ENCODE data around the gene UBE4A. TPM values are rescaled to one million over a fixed set of nuclear protein-coding genes. Genes with fewer than 3 reads are reported as not detected.

Gene UBE4A
- total and polyA plus RNA-seq, 10 of the 15 experiments (the other 5 are each of a cell fraction or from before 2014, with no cell fraction given): 6.2 to 39.6 (median 30.3) TPM

GRCh38 chr11:118448294-118448693 is 88.9 kb downstream of the UBE4A start (continued):
- peak; percentile 81 for TF ChIP-seq CUX1 (IDR thresholded peaks at IDR 0.05; ENCODE audit: insufficient replicate concordance, low read depth, low read length)
- no peak for TF ChIP-seq FOS (IDR thresholded peaks at IDR 0.05; ENCODE audit: borderline replicate concordance, extremely low read depth, insufficient read length)
- peak; percentile 69 for TF ChIP-seq PAX5 (IDR thresholded peaks at IDR 0.05; ENCODE audit: borderline replicate concordance, low read depth, low read length)
- TF ChIP-seq CEBPB (IDR thresholded peaks at IDR 0.05; ENCODE audit: borderline replicate concordance in 1 of 2, low read depth in 2 of 2, low read length in 2 of 2): no peak
- TF ChIP-seq IRF3 (IDR thresholded peaks at IDR 0.05): no peak
- no peak for TF ChIP-seq ZNF622 (IDR thresholded peaks at IDR 0.05)
- TF ChIP-seq BACH1 (IDR thresholded peaks at IDR 0.05; ENCODE audit: borderline replicate concordance): peak; percentile 81; the same call in 1 of the 2 replicates
- peak; percentile 72 for TF ChIP-seq GATAD2B (conservative IDR thresholded peaks at IDR 0.05; ENCODE audit: low read depth)
- TF ChIP-seq IRF5 (IDR thresholded peaks at IDR 0.05; ENCODE audit: borderline replicate concordance): no peak
- no peak for TF ChIP-seq ESRRA (IDR thresholded peaks at IDR 0.05; ENCODE audit: low read length)
- peak; percentile 94 for TF ChIP-seq BCL11A (IDR thresholded peaks at IDR 0.05; ENCODE audit: low read depth, low read length)
- TF ChIP-seq IKZF2 (IDR thresholded peaks at IDR 0.05): peak; percentile 93 to 97
- peak; percentile 90 for TF ChIP-seq EED (IDR thresholded peaks at IDR 0.05; ENCODE audit: low read depth)
- TF ChIP-seq CBX3 (IDR thresholded peaks at IDR 0.05; ENCODE audit: borderline replicate concordance, low read depth): no peak
- peak; percentile 63; the same call in 1 of the 2 replicates for TF ChIP-seq GABPA (IDR thresholded peaks at IDR 0.05; ENCODE audit: low read depth)
- no peak for TF ChIP-seq KAT2A (conservative IDR thresholded peaks at IDR 0.05; ENCODE audit: control insufficient read depth, low read depth, low read length)
- peak; percentile 29 for TF ChIP-seq NR2C1 (IDR thresholded peaks at IDR 0.05)
- TF ChIP-seq MLLT1 (IDR thresholded peaks at IDR 0.05): no peak
- peak; percentile 93 for TF ChIP-seq RUNX3 (IDR thresholded peaks at IDR 0.05; ENCODE audit: low read length)
- no peak for TF ChIP-seq LARP7 (IDR thresholded peaks at IDR 0.05)
- no peak for TF ChIP-seq KDM1A (IDR thresholded peaks at IDR 0.05; ENCODE audit: borderline replicate concordance)
- no peak for TF ChIP-seq YY1 (IDR thresholded peaks at IDR 0.05; ENCODE audit: low read depth, low read length)
